Measurements from ENCODE around the gene ARPIN.

DNA sequence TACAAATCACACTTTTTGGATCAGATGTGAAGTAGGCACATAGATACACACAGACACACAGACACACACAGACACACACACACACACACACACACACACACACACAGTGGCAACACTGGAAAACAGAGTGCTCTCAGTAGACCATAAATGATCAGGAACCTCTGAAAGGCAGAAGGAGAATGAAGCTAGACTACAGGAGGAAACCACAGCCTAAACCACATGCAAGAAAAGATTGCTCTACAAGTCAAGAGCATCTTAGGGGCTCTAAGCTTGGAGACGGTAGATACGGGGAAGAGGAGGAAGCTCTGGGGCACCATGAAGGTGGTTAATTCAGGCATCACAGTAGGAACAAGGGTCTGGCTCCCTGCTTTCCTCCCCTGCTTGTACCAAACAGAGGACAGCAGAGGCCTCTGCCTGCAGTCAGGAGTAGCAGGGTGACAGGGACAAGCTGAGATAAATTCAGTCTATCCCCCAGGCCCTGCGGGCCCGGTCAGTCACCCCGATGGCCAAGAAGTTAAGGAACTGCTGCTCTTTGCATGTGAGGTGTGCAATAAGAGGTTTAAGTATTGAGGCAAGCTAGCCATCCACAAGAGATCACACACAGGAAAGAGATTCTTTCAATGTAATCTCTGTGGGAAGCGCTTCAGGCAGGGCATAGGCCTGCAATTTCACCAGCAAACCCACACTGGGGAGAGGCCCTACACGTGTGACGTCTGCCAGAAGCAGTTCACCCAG, 23.5 kb upstream of the ARPIN start:
- no peak for TF ChIP-seq GATA3 (IDR thresholded peaks at IDR 0.05; ENCODE audit: low read depth, low read length)
- no peak for TF ChIP-seq GATA2 (IDR thresholded peaks at IDR 0.05; ENCODE audit: low read depth, low read length)
